Astrocyte of the spinal cord (primary cell): Measurements from ENCODE around the gene PRAMEF14.
"Not testable (repeated sequence)": the region's sequence is repeated elsewhere in the genome, so short reads cannot be mapped to it uniquely, and the experiment has no call there.

Source experiments
- DNase-seq: peaks from one replicate; pipeline ENCODE4 v3.0.0; 2011; ENCODE audit warnings: low read depth, low spot score
- H3K4me3 ChIP-seq: 2 replicates; pipeline ENCODE4 v1.5.1; 2011; ENCODE audit warnings: low read depth, mild to moderate bottlenecking, low read length, moderate library complexity
- in situ Hi-C: cut with HindIII; loops from 2 replicates; pipeline ENCODE4 v1.10.0; 2017; ENCODE audit warnings: low sequenced_read_pairs

PRAMEF14 gene

GRCh38 chr1:13302197-13302596 lies 44.7 kb downstream of the PRAMEF14 start:
- H3K4me3 ChIP-seq, DNase-seq, in situ Hi-C loops: not testable (repeated sequence)

- in situ Hi-C loops, H3K4me3 ChIP-seq, DNase-seq: not testable (repeated sequence)
These were observed 48.2 kb downstream of the PRAMEF14 start for GRCh38 chr1:13298699-13299098.

- DNase-seq, in situ Hi-C loops, H3K4me3 ChIP-seq: not testable (repeated sequence)
These were observed 49.6 kb downstream of the PRAMEF14 start for GRCh38 chr1:13297216-13297931.
